OCI-LY7 (cell line): Measurements from ENCODE around the gene TMEM37.

Source experiments
- EZH2phosphoT487 ChIP-seq: fragments of 200-600 bp; sonication (generic); IDR thresholded peaks from 2 replicates; pipeline ENCODE4 v1.6.1; 2018; ENCODE audit warnings: low read depth, borderline replicate concordance, mild to moderate bottlenecking, mixed run types, antibody characterized with exemption, low read length, moderate library complexity, mixed read lengths
- TF ChIP-seq, protein P1 (sequence below): fragments of 200-600 bp; sonication (generic); conservative IDR thresholded peaks from 2 replicates; pipeline ENCODE4 v1.5.1; 2014; ENCODE audit warnings: mild to moderate bottlenecking, antibody characterized with exemption, low read length, moderate library complexity, mixed read lengths

DNA sequence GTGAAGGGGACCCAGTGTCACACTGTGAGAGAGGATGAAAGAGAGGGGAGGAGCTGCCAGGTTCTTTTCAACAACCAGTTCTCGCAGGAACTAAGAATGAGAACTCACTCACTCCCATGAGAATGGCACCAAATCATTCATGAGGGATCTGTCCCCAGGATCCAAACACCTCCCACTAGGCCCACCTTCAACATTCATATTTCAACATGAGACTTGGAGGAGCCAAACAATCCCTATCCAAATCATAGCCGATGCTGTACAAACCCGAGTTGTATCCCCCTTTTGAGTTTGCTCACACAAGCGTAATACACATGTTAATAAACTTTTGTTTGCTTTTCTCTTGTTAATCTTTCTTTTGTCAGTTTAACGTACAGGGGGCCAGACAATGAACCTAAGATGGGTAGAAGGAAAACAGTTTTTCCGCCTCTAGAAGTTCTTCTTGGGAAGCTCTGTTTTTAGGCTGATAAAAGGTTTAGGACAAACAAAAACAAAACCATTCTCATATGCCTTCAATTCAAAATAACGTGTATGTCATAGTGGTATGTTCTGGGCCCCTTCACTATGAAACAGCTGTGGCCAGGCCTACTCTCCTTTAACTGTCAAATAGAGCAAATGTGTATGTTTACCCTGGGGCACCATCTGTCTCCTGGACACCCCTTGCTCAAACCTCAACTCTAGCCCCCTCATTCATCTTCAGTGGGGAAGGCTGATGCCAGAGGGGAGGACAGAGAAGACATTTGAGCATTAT, 9.1 kb upstream of the TMEM37 start:
- TF ChIP-seq, protein P1, sequence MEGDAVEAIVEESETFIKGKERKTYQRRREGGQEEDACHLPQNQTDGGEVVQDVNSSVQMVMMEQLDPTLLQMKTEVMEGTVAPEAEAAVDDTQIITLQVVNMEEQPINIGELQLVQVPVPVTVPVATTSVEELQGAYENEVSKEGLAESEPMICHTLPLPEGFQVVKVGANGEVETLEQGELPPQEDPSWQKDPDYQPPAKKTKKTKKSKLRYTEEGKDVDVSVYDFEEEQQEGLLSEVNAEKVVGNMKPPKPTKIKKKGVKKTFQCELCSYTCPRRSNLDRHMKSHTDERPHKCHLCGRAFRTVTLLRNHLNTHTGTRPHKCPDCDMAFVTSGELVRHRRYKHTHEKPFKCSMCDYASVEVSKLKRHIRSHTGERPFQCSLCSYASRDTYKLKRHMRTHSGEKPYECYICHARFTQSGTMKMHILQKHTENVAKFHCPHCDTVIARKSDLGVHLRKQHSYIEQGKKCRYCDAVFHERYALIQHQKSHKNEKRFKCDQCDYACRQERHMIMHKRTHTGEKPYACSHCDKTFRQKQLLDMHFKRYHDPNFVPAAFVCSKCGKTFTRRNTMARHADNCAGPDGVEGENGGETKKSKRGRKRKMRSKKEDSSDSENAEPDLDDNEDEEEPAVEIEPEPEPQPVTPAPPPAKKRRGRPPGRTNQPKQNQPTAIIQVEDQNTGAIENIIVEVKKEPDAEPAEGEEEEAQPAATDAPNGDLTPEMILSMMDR = no peak
- no peak for TF ChIP-seq EZH2phosphoT487
